GM04503 (cell line): ENCODE data around the gene MRPL43.
"Not testable (repeated sequence)": the region's sequence is repeated elsewhere in the genome, so short reads cannot be mapped to it uniquely, and the experiment has no call there.

ENCODE experiments used
- DNase-seq: peaks from one replicate; pipeline ENCODE4 v3.0.0-alpha.2; 2012; ENCODE audit warnings: low read depth

The MRPL43 gene

GRCh38 chr10:100982916-100983830, 4.1 kb downstream of the MRPL43 start:
- DNase-seq = no peak

GRCh38 chr10:100981178-100981772, 6.0 kb downstream of the MRPL43 start:
- no peak for DNase-seq

GRCh38 chr10:100980711-100981110, 6.6 kb downstream of the MRPL43 start:
- DNase-seq = no peak

- no peak for DNase-seq
Measured at GRCh38 chr10:100980311-100980710, 7.0 kb downstream of the MRPL43 start.

GRCh38 chr10:100979791-100980272, 7.5 kb downstream of the MRPL43 start:
- DNase-seq = no peak

GRCh38 chr10:100978901-100979195, 8.4 kb downstream of the MRPL43 start:
- no peak for DNase-seq

- no peak for DNase-seq
Measured at GRCh38 chr10:100978121-100978900, 9.0 kb downstream of the MRPL43 start.

- no peak for DNase-seq
Measured at GRCh38 chr10:100977436-100977835, 9.9 kb downstream of the MRPL43 start.

- DNase-seq = no peak
Measured at GRCh38 chr10:100976906-100977305, 10.4 kb downstream of the MRPL43 start.

GRCh38 chr10:100975397-100975796, 11.9 kb downstream of the MRPL43 start:
- DNase-seq = not testable (repeated sequence)

- DNase-seq = no peak
Measured at GRCh38 chr10:100972904-100973535, 14.3 kb downstream of the MRPL43 start.

- no peak for DNase-seq
Measured at GRCh38 chr10:100972115-100972903, 15.0 kb downstream of the MRPL43 start.

- no peak for DNase-seq
Measured at GRCh38 chr10:100970914-100971811, 16.1 kb downstream of the MRPL43 start.

GRCh38 chr10:100970076-100970913, 17.0 kb downstream of the MRPL43 start:
- DNase-seq = no peak

- DNase-seq = no peak
Measured at GRCh38 chr10:100969187-100970075, 17.9 kb downstream of the MRPL43 start, which contains the start of gene SEMA4G. Gene SEMA4G (plus strand): TSS chr10:100969504. CDS start chr10:100972913, 3,409 bp downstream.

GRCh38 chr10:100968863-100969186, 18.5 kb downstream of the MRPL43 start:
- no peak for DNase-seq

GRCh38 chr10:100968062-100968736, 19.1 kb downstream of the MRPL43 start:
- DNase-seq = no peak

GRCh38 chr10:100967332-100967731, 20.0 kb downstream of the MRPL43 start:
- DNase-seq = no peak
